SU-DHL-6 (cell line): Measurements from ENCODE around the gene EPHA8.

Experiments
- EZH2phosphoT487 ChIP-seq: fragments of 200-600 bp; sonication (generic), shearing (Covaris generic); conservative IDR thresholded peaks from 2 replicates; pipeline ENCODE4 v1.6.1; 2018; ENCODE audit warnings: mild to moderate bottlenecking, antibody characterized with exemption, low read length, moderate library complexity, mixed read lengths
- TF ChIP-seq, protein P1 (sequence below): fragments of 200-600 bp; sonication (generic); IDR thresholded peaks from one replicate; pipeline ENCODE4 v1.5.1; 2017; ENCODE audit warnings: antibody characterized with exemption, mild to moderate bottlenecking, low read length, moderate library complexity; ENCODE audit not compliant: insufficient read depth, poor library complexity, severe bottlenecking

DNA sequence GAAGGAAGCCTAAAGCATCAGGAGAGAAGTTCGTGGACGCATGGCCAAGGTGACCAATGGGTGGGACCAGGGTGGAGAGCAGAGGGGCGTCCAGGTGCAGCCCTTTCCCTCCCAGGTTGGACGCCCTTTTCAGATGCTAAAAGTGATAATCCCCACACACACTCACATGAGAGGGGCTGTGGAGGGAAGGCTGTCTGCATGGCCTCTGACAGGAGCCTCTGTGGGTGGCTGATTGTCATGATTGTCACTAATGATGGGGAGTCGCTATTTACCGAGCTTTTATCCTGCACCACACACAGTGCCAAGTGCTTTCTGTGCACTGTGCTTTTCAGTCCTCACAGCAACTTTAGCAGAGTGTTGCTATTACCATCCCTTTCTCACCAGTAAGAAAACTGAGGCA is 46.0 kb downstream of the EPHA8 start:
- TF ChIP-seq, protein P1, sequence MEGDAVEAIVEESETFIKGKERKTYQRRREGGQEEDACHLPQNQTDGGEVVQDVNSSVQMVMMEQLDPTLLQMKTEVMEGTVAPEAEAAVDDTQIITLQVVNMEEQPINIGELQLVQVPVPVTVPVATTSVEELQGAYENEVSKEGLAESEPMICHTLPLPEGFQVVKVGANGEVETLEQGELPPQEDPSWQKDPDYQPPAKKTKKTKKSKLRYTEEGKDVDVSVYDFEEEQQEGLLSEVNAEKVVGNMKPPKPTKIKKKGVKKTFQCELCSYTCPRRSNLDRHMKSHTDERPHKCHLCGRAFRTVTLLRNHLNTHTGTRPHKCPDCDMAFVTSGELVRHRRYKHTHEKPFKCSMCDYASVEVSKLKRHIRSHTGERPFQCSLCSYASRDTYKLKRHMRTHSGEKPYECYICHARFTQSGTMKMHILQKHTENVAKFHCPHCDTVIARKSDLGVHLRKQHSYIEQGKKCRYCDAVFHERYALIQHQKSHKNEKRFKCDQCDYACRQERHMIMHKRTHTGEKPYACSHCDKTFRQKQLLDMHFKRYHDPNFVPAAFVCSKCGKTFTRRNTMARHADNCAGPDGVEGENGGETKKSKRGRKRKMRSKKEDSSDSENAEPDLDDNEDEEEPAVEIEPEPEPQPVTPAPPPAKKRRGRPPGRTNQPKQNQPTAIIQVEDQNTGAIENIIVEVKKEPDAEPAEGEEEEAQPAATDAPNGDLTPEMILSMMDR: no peak
- TF ChIP-seq EZH2phosphoT487: no peak
